Breast epithelium (tissue), 4 donors: ENCODE results near the gene VTI1B. TPM values are rescaled to one million over a fixed set of nuclear protein-coding genes. Genes with fewer than 3 reads are reported as not detected.

Experiments
- DNase-seq, 2 donors: peaks; one replicate each; pipeline ENCODE4 v3.0.0-alpha.2; 2019; ENCODE audit warnings: low spot score in 2 of 2
- H3K27ac ChIP-seq, 2 donors: fragments of 200-600 bp; sonication (generic) in 1 of 2; one replicate each; pipeline ENCODE4 v1.5.1; 2016 to 2019; ENCODE audit warnings: mild to moderate bottlenecking in 1 of 2
- H3K27me3 ChIP-seq, 2 donors: fragments of 200-600 bp; sonication (generic) in 1 of 2; one replicate each; pipeline versions ENCODE4 v1.5.1 to v1.6.0; 2017 to 2019; ENCODE audit warnings: control low read depth in 1 of 2, mild to moderate bottlenecking in 1 of 2
- H3K36me3 ChIP-seq: fragments of 200-600 bp; one replicate; pipeline ENCODE4 v1.5.1; 2019
- H3K4me1 ChIP-seq, 2 donors: fragments of 200-600 bp; sonication (generic); one replicate each; pipeline ENCODE4 v1.5.1; 2016 to 2019; ENCODE audit warnings: control low read depth in 1 of 2
- H3K4me3 ChIP-seq, 3 donors: fragments of 200-600 bp; sonication (generic); 1 replicate in 2 of 3; 2 replicates in 1 of 3; pipeline ENCODE4 v1.5.1; 2016 to 2019; ENCODE audit warnings: mild to moderate bottlenecking in 3 of 3, moderate library complexity in 2 of 3
- H3K9me3 ChIP-seq, 2 donors: fragments of 200-600 bp; sonication (generic) in 1 of 2; one replicate each; pipeline ENCODE4 v1.5.1; 2016 to 2019; ENCODE audit warnings: control low read depth in 1 of 2
- CTCF ChIP-seq, 3 donors: fragments of 450-650 bp; IDR thresholded peaks; one replicate each; pipeline ENCODE4 v1.5.1; 2016 to 2017; ENCODE audit warnings: antibody characterized with exemption in 3 of 3, mild to moderate bottlenecking in 3 of 3, moderate library complexity in 3 of 3
- POLR2A ChIP-seq: fragments of 450-650 bp; IDR thresholded peaks from one replicate; pipeline ENCODE4 v1.6.1; 2016; ENCODE audit warnings: antibody characterized with exemption, mild to moderate bottlenecking, moderate library complexity
- POLR2AphosphoS5 ChIP-seq, 3 donors: sonication (generic); formaldehyde crosslinking; IDR thresholded peaks; one replicate each; pipeline ENCODE4 v1.6.1; 2017; ENCODE audit warnings: antibody characterized with exemption in 3 of 3
- intact Hi-C: fragments of 100-400 bp; cut with DNase I; formaldehyde crosslinking; loops from one replicate; pipeline ENCODE4 v1.15.1; 2023; ENCODE audit warnings: low total_unique reads
- total RNA-seq, 3 donors: library from RNA; depleted of rRNA; stranded (reverse); fragments of >200 nt; gene quantifications; one replicate each; pipeline ENCODE4 v1.1.0, GENCODE V29; 2016

The VTI1B gene
- total RNA-seq, 3 donors from 2014 or later: 62.8 to 169 (median 80.6) TPM

GRCh38 chr14:67652189-67652588 is 22.2 kb downstream of the VTI1B start:
- Histone ChIP-seq H3K36me3 (no peaks in the 10 kb centered on the region), H3K4me3 (no peak overlapping the region), H3K27ac (no peak overlapping the region), H3K4me1 (no peaks in the 10 kb centered on the region), H3K27me3 (no peaks in the 10 kb centered on the region), H3K9me3 (no peaks in the 10 kb centered on the region)
- TF ChIP-seq POLR2AphosphoS5 (IDR thresholded peaks at IDR 0.05) (no peak), POLR2A (no peak), CTCF (IDR thresholded peaks at IDR 0.05) (no peak)
- intact Hi-C loops: no loop called here
- no peak for DNase-seq

- no peak overlapping the region for H3K4me3 ChIP-seq
- no peaks in the 10 kb centered on the region for H3K9me3 ChIP-seq
- no peak for TF ChIP-seq POLR2AphosphoS5 (IDR thresholded peaks at IDR 0.05)
- TF ChIP-seq CTCF (IDR thresholded peaks at IDR 0.05): no peak
- no peak for TF ChIP-seq POLR2A
- DNase-seq: no peak
- intact Hi-C loops: no loop called here
- no peaks in the 10 kb centered on the region for H3K27me3 ChIP-seq
- H3K36me3 ChIP-seq: no peaks in the 10 kb centered on the region
- H3K4me1 ChIP-seq: no peaks in the 10 kb centered on the region
- no peak overlapping the region for H3K27ac ChIP-seq
Observed at GRCh38 chr14:67650694-67651093, 23.7 kb downstream of the VTI1B start.

- Histone ChIP-seq H3K27ac (no peak overlapping the region), H3K36me3 (no peaks in the 10 kb centered on the region)
- TF ChIP-seq POLR2A (no peak), CTCF (IDR thresholded peaks at IDR 0.05) (no peak), POLR2AphosphoS5 (IDR thresholded peaks at IDR 0.05) (no peak)
Observed at GRCh38 chr14:67650151-67650550, 24.3 kb downstream of the VTI1B start.

GRCh38 chr14:67646131-67646530 is 28.3 kb downstream of the VTI1B start:
- Histone ChIP-seq H3K4me1 (no peaks in the 10 kb centered on the region), H3K4me3 (no peak overlapping the region), H3K9me3 (no peaks in the 10 kb centered on the region), H3K27ac (no peak overlapping the region), H3K36me3 (no peaks in the 10 kb centered on the region), H3K27me3 (no peaks in the 10 kb centered on the region)
- intact Hi-C loops: no loop called here
- no peak for DNase-seq
- TF ChIP-seq POLR2AphosphoS5 (IDR thresholded peaks at IDR 0.05): no peak
- TF ChIP-seq POLR2A: no peak
- TF ChIP-seq CTCF (IDR thresholded peaks at IDR 0.05): no peak

More at GRCh38 chr14:67650151-67650550, 24.3 kb downstream of the VTI1B start:
- Histone ChIP-seq H3K9me3 (no peaks in the 10 kb centered on the region), H3K4me3 (no peak overlapping the region), H3K27me3 (no peaks in the 10 kb centered on the region), H3K4me1 (no peaks in the 10 kb centered on the region)
- no peak for DNase-seq
- intact Hi-C loops: no loop called here

- DNase-seq: no peak
- no peak overlapping the region for H3K27ac ChIP-seq
- no peaks in the 10 kb centered on the region for H3K9me3 ChIP-seq
- no peak for TF ChIP-seq CTCF (IDR thresholded peaks at IDR 0.05)
- no peak for TF ChIP-seq POLR2AphosphoS5 (IDR thresholded peaks at IDR 0.05)
- TF ChIP-seq POLR2A: no peak
- H3K27me3 ChIP-seq: no peaks in the 10 kb centered on the region
- no peaks in the 10 kb centered on the region for H3K36me3 ChIP-seq
- no peaks in the 10 kb centered on the region for H3K4me1 ChIP-seq
- intact Hi-C loops: no loop called here
- no peak overlapping the region for H3K4me3 ChIP-seq
Observed at GRCh38 chr14:67645414-67645813, 29.0 kb downstream of the VTI1B start.
